Retinal pigment epithelial cell (primary cell): Measurements from ENCODE around the gene C4A.
"Not testable (repeated sequence)": the region's sequence is repeated elsewhere in the genome, so short reads cannot be mapped to it uniquely, and the experiment has no call there.

Experiments used
- DNase-seq: peaks from one replicate; pipeline ENCODE4 v3.0.0-alpha.2; 2010; ENCODE audit warnings: low read depth
- H3K4me3 ChIP-seq: 2 replicates; pipeline ENCODE4 v1.5.1; 2011; ENCODE audit warnings: mild to moderate bottlenecking, low read length, control low read depth, moderate library complexity
- CTCF ChIP-seq: conservative IDR thresholded peaks from 2 replicates; pipeline ENCODE4 v1.5.1; 2011; ENCODE audit warnings: low read depth, low read length, control low read depth, inconsistent platforms

Gene C4A

DNA sequence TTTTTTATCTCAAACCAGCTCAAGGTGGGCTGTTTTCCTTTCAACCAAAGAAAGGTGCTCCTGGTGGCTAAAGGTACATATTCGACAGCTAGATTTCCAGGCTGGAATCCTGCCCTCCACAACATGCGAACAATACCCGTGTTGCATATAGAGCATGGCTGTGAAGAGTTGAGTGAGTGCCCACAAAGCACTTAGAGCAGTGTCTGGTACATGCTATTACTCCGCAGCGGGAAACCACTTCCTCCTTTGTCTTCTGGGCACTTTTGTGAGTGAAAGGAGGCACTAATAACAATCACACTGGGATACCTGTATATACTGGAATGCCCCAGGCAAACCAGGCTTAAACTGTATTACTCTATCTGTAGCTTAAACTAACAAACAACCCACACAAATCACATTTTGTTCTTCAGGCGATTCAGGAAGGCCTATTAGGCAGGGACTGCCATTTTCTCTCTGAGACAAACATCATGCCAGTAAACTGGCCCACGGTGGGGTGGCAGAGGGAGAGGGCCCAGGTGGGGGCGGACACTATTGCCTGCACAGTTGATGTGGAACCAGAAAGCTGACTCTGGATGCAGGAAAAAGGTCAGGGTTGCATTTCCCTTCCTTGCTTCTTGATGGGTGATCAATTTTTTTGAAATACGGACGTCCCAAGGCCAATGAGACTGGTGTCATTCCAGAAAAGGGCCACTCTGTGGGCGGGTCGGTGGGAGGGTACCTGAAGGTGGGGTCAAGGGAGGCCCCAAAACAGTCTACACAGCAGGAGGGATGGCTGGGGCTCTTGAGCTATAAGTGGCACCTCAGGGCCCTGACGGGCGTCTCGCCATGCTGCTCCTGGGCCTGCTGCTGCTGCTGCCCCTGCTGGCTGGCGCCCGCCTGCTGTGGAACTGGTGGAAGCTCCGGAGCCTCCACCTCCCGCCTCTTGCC lies 56.0 kb downstream of the C4A start, which contains the start of gene CYP21A2:
Gene CYP21A2 (plus strand): TSS at position 818 of the 927 bp plus-strand sequence. CDS start 8 bp downstream, at position 826.
- not testable (repeated sequence) for H3K4me3 ChIP-seq, DNase-seq

DNA sequence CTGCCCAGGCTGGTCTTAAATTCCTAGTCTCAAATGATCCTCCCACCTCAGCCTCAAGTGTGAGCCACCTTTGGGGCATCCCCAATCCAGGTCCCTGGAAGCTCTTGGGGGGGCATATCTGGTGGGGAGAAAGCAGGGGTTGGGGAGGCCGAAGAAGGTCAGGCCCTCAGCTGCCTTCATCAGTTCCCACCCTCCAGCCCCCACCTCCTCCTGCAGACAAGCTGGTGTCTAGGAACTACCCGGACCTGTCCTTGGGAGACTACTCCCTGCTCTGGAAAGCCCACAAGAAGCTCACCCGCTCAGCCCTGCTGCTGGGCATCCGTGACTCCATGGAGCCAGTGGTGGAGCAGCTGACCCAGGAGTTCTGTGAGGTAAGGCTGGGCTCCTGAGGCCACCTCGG lies 57.0 kb downstream of the C4A start:
- not testable (repeated sequence) for DNase-seq, H3K4me3 ChIP-seq

- DNase-seq, H3K4me3 ChIP-seq: not testable (repeated sequence)
Observed at GRCh38 chr6:32039321-32040274, 57.7 kb downstream of the C4A start.

GRCh38 chr6:32040299-32041049 lies 58.6 kb downstream of the C4A start:
- not testable (repeated sequence) for H3K4me3 ChIP-seq, DNase-seq

DNA sequence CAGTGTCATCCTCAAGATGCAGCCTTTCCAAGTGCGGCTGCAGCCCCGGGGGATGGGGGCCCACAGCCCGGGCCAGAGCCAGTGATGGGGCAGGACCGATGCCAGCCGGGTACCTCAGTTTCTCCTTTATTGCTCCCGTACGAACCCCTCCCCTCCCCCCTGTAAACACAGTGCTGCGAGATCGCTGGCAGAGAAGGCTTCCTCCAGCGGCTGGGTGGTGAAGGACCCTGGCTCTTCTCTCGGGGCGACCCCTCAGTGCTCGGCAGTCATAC lies 59.1 kb downstream of the C4A start:
- DNase-seq, H3K4me3 ChIP-seq: not testable (repeated sequence)

DNA sequence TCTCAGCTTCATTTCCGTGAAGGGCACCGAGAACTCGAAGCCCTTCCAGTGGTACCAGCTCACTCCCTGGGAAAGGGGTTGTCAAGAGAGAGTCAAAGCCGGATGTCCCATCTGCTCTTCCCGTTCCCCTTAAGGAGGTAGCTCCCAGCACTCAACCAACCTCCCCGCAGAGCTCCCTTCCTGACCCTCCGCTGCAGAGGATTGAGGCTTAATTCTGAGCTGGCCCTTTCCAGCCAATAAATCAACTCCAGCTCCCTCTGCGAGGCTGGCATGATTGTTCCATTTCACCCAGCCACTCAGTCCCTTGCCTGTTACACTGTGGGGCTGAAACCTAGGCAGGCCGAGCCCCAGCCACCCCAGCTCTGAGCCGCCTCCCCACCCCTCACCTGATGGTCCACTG lies 59.5 kb downstream of the C4A start:
- DNase-seq, H3K4me3 ChIP-seq: not testable (repeated sequence)

- DNase-seq, H3K4me3 ChIP-seq: not testable (repeated sequence)
Observed at GRCh38 chr6:32042276-32042675, 60.4 kb downstream of the C4A start.

- DNase-seq, H3K4me3 ChIP-seq: not testable (repeated sequence)
Observed at GRCh38 chr6:32043589-32044380, 61.9 kb downstream of the C4A start.

GRCh38 chr6:32044916-32045315 lies 63.1 kb downstream of the C4A start:
- not testable (repeated sequence) for H3K4me3 ChIP-seq, DNase-seq

- no peak overlapping the region for H3K4me3 ChIP-seq
- no peak for TF ChIP-seq CTCF
- DNase-seq = no peak
Observed at GRCh38 chr6:32045811-32046449, 64.1 kb downstream of the C4A start.

DNA sequence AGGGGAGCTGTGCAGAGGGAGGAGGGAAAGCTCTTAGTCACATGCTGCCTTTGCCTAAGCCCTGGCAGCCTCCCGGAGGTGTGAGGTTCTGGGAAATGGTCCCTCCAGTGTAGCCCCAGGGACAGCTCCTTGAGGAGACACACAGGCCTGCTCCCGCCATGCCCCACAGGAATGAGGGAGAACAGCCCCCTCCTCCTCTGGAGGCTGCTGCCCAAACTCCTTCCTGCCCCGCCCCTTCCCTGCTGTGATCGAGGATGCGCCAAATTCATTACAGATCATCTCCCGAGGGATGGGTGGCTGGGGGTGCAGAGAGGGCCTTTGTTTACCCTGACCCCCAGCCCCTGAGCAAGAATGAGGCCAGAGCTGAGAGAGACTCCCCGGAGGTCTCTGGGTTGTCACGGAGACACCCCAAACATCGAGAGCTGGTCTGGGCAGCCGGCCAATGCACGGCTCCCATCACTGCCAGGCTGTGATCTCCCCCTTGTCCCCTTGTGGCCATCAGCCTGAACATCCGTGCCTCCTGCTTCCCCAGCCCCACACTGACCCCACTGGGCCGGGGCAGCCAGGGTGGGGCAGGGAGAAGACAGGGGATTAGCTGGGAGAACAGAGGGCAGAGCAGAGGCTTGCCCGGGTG lies 64.7 kb downstream of the C4A start:
- no peak for DNase-seq
- H3K4me3 ChIP-seq = no peak overlapping the region
- peak; percentile 16 for TF ChIP-seq CTCF
